T1000 (cell line): ENCODE results near the gene WASF1.
"Not testable (repeated sequence)": the region's sequence is repeated elsewhere in the genome, so short reads cannot be mapped to it uniquely, and the experiment has no call there.

Experiments used
- DNase-seq: peaks from one replicate; lab custom pipeline; 2025; ENCODE audit warnings: mixed read lengths; lab: John Stamatoyannopoulos, UW

WASF1 gene

DNA sequence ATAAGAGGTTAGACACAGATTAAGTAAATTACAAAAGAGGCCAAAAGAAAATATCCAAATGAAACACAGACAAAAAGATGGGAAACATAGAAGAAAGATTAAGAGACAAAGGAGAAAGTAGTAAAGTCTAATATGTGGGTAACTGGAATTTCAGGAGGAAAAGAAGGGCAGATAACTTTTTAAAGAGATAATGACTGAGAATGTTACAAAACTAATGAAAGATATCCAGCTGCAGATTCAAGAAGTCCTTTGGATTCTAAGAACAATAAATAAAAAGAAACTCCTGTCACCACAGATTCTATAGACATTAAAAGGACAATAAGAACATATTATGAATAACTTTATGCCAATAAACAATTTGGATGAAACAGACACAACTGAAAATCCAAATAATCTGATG lies 90.1 kb downstream of the WASF1 start:
- DNase-seq: no peak

DNA sequence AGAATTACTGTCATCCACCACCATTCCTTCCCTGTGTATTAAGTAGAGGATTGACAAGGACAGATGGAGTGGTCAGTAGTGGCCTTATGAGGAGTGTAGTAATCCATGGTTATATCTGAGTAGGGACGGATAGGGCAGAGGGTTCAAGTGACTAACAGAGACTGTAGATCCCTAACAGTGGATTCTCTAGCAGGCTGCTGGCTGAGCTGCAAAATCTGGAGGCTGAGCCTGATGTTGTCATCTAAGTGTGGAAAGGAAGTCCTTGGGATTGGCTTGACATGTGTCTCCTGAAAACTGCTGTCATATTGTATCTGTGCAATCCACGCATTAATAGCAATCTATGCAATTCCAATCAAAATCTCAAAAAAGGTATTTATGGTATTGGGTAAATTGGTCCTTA lies 94.2 kb downstream of the WASF1 start:
- DNase-seq: no peak

DNA sequence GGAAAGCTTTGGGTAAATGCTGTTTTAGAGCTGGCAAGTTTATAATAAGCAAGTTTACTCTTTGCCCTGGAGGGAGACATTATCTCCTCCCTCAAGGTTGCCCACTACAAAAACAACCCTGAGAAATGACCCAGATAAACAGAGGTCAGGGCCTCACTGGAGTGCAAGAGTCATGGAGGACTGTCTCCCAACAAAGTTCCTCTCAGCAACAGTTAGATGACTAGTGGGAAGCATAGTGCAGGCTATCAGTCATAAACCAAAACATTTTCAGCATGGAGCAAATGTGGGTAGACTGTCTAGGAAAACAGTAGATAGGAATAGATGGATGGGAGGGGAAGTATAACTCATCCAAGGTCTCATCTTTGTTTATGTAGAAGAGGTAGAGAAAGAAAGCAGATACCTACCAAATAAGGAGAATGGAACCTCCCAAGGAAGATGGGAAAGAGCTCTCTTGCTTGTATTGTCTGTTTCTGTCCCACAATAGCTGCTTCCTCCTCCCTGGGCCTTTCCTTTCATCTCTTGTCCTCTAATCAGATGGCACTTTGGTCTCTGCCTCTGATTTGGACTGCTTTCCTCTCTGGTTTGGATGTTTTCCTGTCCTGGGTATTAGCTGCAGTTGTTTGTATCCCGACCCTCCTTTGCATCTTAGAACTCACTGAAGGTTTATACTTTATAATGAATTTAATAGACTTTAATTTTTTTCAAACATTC lies 95.4 kb downstream of the WASF1 start:
- no peak for DNase-seq

GRCh38 chr6:110075406-110075805 lies 104.1 kb downstream of the WASF1 start:
- no peak for DNase-seq

DNA sequence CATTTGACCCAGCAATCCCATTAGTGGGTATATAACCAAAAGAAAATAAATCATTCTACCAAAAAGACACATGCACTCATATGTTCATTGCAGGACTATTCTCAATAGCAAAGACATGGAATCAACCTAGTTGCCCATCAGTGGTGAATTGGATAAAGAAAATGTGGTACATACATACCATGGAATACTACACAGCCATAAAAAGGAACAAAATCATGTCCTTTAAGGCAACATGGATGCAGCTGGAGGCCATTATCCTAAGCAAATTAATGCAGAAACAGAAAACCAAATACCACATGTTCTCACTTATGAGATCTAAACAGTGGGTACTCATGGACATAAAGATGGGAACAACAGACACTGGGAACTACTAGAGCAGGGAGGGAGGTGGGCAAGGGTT lies 106.0 kb downstream of the WASF1 start:
- not testable (repeated sequence) for DNase-seq

DNA sequence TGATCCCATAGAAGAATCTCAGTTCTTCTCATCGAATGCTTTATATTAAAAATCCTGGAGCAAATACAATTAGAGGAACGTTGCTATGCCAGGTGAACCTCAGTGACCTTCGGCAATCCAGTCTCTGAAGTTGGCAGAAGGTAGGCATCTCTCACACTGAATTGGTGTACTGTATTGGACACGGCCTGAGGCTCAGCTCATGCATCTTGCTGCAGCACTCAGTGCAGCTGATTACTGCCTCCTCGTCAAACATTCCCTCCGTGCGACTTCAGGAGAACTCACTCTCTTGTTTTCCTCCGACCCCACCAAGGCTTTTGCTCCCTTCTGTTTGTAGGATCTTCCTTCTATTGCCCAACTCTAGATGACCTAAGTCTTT lies 110.9 kb downstream of the WASF1 start:
- DNase-seq: no peak

GRCh38 chr6:110067837-110068591 lies 111.5 kb downstream of the WASF1 start:
- no peak for DNase-seq

GRCh38 chr6:110064744-110065524 lies 114.5 kb downstream of the WASF1 start:
- no peak for DNase-seq

DNA sequence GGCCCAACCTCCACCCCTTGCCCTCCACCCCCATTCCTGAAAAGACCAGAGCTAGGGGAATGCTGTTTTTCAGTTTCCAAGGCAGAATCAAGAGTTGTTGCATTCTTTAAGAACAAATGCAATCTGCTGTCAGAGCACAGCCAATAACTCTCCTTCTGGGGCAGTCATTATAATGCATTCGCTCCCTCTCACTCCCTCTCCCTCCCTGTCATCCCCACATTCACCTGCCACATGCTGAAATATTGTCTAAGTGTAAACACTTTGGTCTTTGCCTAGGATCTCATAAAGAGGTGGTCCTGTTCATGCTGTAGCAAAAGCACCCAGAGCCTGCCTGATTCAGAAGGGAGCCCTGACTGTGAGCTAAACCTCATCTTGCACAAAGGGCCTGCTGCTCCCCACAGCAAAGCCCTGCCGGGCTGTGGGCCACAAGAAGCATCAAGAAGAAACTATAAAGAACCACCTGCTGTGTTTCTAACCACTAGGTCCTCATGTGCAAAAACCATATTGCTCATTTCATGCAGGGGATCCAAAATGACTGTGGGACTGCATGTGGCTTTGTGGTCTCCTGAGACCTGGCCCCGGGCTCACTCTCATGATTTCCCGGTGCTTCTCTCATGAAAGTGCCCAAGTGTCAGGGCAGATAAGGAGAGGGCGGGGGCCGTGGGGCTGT lies 115.7 kb downstream of the WASF1 start:
- DNase-seq: no peak

GRCh38 chr6:110055387-110055735 lies 124.1 kb downstream of the WASF1 start:
- DNase-seq: no peak

DNA sequence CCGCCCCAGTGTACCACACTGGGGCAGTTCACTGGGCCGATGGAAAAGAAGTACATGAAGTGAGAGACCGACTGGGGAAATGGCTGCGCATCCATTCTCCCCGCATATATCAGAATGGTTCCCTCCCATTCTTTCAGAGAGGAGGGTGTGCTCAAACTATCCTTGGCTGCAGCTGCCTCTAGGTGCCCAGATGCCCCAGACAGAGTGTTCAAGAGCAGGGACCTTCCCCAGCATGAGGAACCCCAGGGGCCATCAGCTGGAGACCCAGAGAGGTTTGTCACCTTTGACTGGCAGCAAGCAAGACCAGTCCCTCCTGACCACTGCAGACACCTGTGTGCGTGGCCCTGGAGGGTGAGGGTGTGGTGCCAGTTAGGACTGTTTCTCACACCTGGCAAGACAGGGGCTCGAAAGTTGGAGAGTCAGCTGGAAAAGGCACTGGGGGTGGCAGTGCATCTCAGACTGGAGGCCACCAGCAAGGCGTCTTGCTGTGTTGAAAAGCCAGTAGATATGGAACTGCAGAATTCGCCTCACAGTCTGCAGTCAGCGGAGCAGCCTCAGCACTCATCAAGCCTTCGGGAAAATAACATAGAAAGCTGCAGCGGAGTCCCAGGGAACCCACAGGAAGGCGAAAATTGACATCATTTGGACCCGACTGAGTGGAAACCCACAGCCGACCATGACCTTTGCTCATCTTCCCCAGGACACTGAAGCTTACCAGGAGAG lies 124.6 kb downstream of the WASF1 start:
- no peak for DNase-seq

- DNase-seq: no peak
Observed at GRCh38 chr6:110053395-110054240, 125.9 kb downstream of the WASF1 start.

- DNase-seq: no peak
Observed at GRCh38 chr6:110050440-110050813, 129.0 kb downstream of the WASF1 start.
